Body of pancreas (tissue), 4 donors: ENCODE data around the gene PRSS1. TPM values are rescaled to one million over a fixed set of nuclear protein-coding genes. Genes with fewer than 3 reads are reported as not detected.

Experiments used
- ATAC-seq: fragments of 150-250 bp; one replicate; pipeline ENCODE4 v1.9.1; 2016
- DNase-seq, 4 donors: peaks; one replicate each; pipeline ENCODE4 v3.0.0-alpha.2; 2019
- H3K27ac ChIP-seq, 4 donors: fragments of 200-600 bp; sonication (generic); 1 replicate in 3 of 4; 2 replicates in 1 of 4; pipeline versions ENCODE4 v1.5.1 to v1.6.1; 2016 to 2019; ENCODE audit warnings: mild to moderate bottlenecking in 1 of 4, mixed read lengths in 1 of 4, moderate library complexity in 1 of 4
- H3K27me3 ChIP-seq, 2 donors: fragments of 200-600 bp; sonication (generic); one replicate each; pipeline ENCODE4 v1.6.0; 2016; ENCODE audit warnings: mild to moderate bottlenecking in 1 of 2
- H3K36me3 ChIP-seq, 2 donors: fragments of 200-600 bp; sonication (generic); replicated peaks in 1 of 2; 2 replicates each; pipeline ENCODE4 v1.5.1; 2016; ENCODE audit warnings: low read depth in 2 of 2; ENCODE audit not compliant: insufficient read depth in 1 of 2
- H3K4me1 ChIP-seq: fragments of 200-600 bp; sonication (generic); one replicate; pipeline ENCODE4 v1.6.0; 2016
- H3K4me3 ChIP-seq, 2 donors: fragments of 200-600 bp; sonication (generic); 1 replicate in 1 of 2; 2 replicates in 1 of 2; pipeline ENCODE4 v1.5.1; 2016 to 2019
- H3K9me3 ChIP-seq, 3 donors: fragments of 200-600 bp; sonication (generic); 1 replicate in 2 of 3; 2 replicates in 1 of 3; pipeline ENCODE4 v1.5.1; 2016
- CTCF ChIP-seq, 7 experiments: fragments of 450-650 bp in 4 of 7; fragments of 200-600 bp in 3 of 7; sonication (generic) in 3 of 7; IDR thresholded peaks; one replicate each; pipeline ENCODE4 v1.5.1; 2016 to 2019; ENCODE audit warnings: antibody characterized with exemption in 7 of 7
- POLR2A ChIP-seq, 3 donors: fragments of 450-650 bp; IDR thresholded peaks; one replicate each; pipeline ENCODE4 v1.6.1; 2016; ENCODE audit warnings: antibody characterized with exemption in 3 of 3, mild to moderate bottlenecking in 2 of 3
- WGBS, 2 donors: methylation state at CpG; one replicate each; pipeline ENCODE4 v1.1.5; 2017; 5-methylcytosine and 5-hydroxymethylcytosine counted together
- intact Hi-C: fragments of 100-400 bp; cut with DNase I; formaldehyde crosslinking; loops from one replicate; pipeline ENCODE4 v1.15.1; 2023
- total RNA-seq, 2 donors: library from RNA; depleted of rRNA; stranded (reverse); fragments of >200 nt; gene quantifications; one replicate each; pipeline ENCODE4 v1.1.0, GENCODE V29; 2016

Gene PRSS1
- total RNA-seq, 2 donors from 2014 or later: 29,602 to 44,177 TPM

GRCh38 chr7:142787034-142787768 lies 37.9 kb downstream of the PRSS1 start:
- peaks cover 9% of the 10 kb centered on the region for H3K4me1 ChIP-seq
- 71 to 84% methylated on average over 11 of the region's 11 CpGs for WGBS, 2 donors
- H3K27me3 ChIP-seq: no peaks in the 10 kb centered on the region
- intact Hi-C loops: loop anchor here (10.0 kb wide), 3 partner anchors 112 to 262 kb away; no protein-coding TSS in a partner anchor
- no peaks in the 10 kb centered on the region for H3K36me3 ChIP-seq
- no peak overlapping the region for H3K4me3 ChIP-seq
- DNase-seq: no peak
- H3K9me3 ChIP-seq: no peaks in the 10 kb centered on the region
- TF ChIP-seq POLR2A (IDR thresholded peaks at IDR 0.05) (no peak), CTCF (IDR thresholded peaks at IDR 0.05) (no peak)
- H3K27ac ChIP-seq: no peak overlapping the region
- ATAC-seq: no peak

GRCh38 chr7:142787783-142788182 lies 38.5 kb downstream of the PRSS1 start:
- Histone ChIP-seq H3K4me3 (no peak overlapping the region), H3K27ac (no peak overlapping the region), H3K27me3 (no peaks in the 10 kb centered on the region), H3K9me3 (no peaks in the 10 kb centered on the region), H3K36me3 (no peaks in the 10 kb centered on the region), H3K4me1 (peaks cover 7% of the 10 kb centered on the region)
- DNase-seq (no peak), ATAC-seq (no peak)
- WGBS, 2 donors: 65 to 96% methylated on average over 6 of the region's 6 CpGs
- TF ChIP-seq CTCF (IDR thresholded peaks at IDR 0.05) (no peak), POLR2A (IDR thresholded peaks at IDR 0.05) (no peak)
- intact Hi-C loops: loop anchor here (10.0 kb wide), 3 partner anchors 113 to 263 kb away; no protein-coding TSS in a partner anchor

GRCh38 chr7:142788303-142789289 lies 39.3 kb downstream of the PRSS1 start:
- no peaks in the 10 kb centered on the region for H3K9me3 ChIP-seq
- no peak overlapping the region for H3K4me3 ChIP-seq
- ATAC-seq (no peak), DNase-seq (no peak)
- no peak for TF ChIP-seq CTCF (IDR thresholded peaks at IDR 0.05)
- no peak for TF ChIP-seq POLR2A (IDR thresholded peaks at IDR 0.05)
- H3K36me3 ChIP-seq: no peaks in the 10 kb centered on the region
- WGBS, 2 donors: 82 to 84% methylated on average over 10 of the region's 10 CpGs
- H3K4me1 ChIP-seq: peaks cover under 1% of the 10 kb centered on the region
- no peaks in the 10 kb centered on the region for H3K27me3 ChIP-seq
- H3K27ac ChIP-seq: no peak overlapping the region
- intact Hi-C loops: loop anchor here (10.0 kb wide), 3 partner anchors 114 to 264 kb away; no protein-coding TSS in a partner anchor

- no peak for TF ChIP-seq CTCF (IDR thresholded peaks at IDR 0.05)
- no peak for TF ChIP-seq POLR2A (IDR thresholded peaks at IDR 0.05)
- DNase-seq: no peak
- H3K27ac ChIP-seq: no peak overlapping the region
- H3K36me3 ChIP-seq: no peaks in the 10 kb centered on the region
- no peaks in the 10 kb centered on the region for H3K4me1 ChIP-seq
- no peaks in the 10 kb centered on the region for H3K9me3 ChIP-seq
- ATAC-seq: no peak
- no peak overlapping the region for H3K4me3 ChIP-seq
- H3K27me3 ChIP-seq: no peaks in the 10 kb centered on the region
- 82 to 92% methylated on average over 2 of the region's 2 CpGs for WGBS, 2 donors
- intact Hi-C loops: loop anchor here (10.0 kb wide), 3 partner anchors 115 to 265 kb away; no protein-coding TSS in a partner anchor
These were observed 40.2 kb downstream of the PRSS1 start for GRCh38 chr7:142789441-142789840.
